ENCODE results near the gene SLC7A10.

DNA sequence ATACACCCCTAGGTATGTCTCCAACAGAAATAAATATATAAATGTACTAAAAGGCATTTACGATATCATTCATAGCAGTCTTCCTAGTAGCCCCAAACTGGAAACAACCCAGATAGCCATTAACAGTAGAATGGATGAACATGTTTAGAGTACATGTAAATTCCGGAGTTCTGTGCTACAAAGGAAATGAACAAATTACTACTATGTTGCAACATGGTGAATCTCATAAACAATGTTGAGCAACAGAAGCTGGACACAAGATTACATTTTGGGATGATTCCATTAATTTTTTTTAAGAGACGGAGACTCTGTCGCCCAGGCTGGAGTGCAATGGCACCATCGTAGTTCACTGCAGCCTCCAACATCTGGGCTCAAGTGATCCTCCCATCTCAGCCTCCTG lies 5.9 kb upstream of the SLC7A10 start:
- TF ChIP-seq, protein P1, sequence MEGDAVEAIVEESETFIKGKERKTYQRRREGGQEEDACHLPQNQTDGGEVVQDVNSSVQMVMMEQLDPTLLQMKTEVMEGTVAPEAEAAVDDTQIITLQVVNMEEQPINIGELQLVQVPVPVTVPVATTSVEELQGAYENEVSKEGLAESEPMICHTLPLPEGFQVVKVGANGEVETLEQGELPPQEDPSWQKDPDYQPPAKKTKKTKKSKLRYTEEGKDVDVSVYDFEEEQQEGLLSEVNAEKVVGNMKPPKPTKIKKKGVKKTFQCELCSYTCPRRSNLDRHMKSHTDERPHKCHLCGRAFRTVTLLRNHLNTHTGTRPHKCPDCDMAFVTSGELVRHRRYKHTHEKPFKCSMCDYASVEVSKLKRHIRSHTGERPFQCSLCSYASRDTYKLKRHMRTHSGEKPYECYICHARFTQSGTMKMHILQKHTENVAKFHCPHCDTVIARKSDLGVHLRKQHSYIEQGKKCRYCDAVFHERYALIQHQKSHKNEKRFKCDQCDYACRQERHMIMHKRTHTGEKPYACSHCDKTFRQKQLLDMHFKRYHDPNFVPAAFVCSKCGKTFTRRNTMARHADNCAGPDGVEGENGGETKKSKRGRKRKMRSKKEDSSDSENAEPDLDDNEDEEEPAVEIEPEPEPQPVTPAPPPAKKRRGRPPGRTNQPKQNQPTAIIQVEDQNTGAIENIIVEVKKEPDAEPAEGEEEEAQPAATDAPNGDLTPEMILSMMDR (IDR thresholded peaks at IDR 0.05; ENCODE audit: low read depth, low read length, poor library complexity, severe bottlenecking) = no peak
- no peak for TF ChIP-seq EZH2phosphoT487 (IDR thresholded peaks at IDR 0.05; ENCODE audit: borderline replicate concordance, low read length)
